HepG2 (cell line): Measurements from ENCODE around the gene CTCF.

Experiments used
- CHD4 ChIP-seq: fragments of 200-600 bp; sonication (generic); IDR thresholded peaks from 2 replicates; pipeline ENCODE4 v1.7.0; 2017; ENCODE audit warnings: mild to moderate bottlenecking, low read length, borderline replicate concordance
- FOSL1 ChIP-seq: sonication (generic); formaldehyde crosslinking; IDR thresholded peaks from 2 replicates; pipeline ENCODE4 v1.9.0; 2021; ENCODE audit warnings: missing genetic modification reagents, borderline replicate concordance
- TF ChIP-seq, protein P1 (sequence below): sonication (generic); formaldehyde crosslinking; IDR thresholded peaks from 2 replicates; pipeline ENCODE4 v1.5.0; 2020; ENCODE audit warnings: mild to moderate bottlenecking, missing genetic modification reagents, moderate library complexity

DNA sequence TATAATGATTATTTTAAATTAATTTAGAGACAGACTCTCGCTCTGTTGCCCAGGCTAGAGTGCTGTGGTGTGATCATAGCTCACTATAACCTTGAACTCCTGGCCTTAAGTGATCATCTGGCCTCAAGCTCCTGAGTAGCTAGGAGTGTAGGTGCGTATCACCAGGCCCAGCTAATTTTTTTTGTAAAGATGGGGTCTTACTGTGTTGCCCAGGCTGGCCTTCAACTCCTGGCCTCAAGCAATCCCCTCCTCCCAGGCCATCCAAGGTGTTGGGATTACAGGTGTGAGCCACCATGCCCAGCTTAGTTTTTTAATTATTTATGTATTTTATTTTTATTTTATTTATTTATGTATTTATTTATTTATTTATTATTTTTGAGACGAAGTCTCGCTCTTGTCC is 17.9 kb downstream of the CTCF start:
- TF ChIP-seq, protein P1, sequence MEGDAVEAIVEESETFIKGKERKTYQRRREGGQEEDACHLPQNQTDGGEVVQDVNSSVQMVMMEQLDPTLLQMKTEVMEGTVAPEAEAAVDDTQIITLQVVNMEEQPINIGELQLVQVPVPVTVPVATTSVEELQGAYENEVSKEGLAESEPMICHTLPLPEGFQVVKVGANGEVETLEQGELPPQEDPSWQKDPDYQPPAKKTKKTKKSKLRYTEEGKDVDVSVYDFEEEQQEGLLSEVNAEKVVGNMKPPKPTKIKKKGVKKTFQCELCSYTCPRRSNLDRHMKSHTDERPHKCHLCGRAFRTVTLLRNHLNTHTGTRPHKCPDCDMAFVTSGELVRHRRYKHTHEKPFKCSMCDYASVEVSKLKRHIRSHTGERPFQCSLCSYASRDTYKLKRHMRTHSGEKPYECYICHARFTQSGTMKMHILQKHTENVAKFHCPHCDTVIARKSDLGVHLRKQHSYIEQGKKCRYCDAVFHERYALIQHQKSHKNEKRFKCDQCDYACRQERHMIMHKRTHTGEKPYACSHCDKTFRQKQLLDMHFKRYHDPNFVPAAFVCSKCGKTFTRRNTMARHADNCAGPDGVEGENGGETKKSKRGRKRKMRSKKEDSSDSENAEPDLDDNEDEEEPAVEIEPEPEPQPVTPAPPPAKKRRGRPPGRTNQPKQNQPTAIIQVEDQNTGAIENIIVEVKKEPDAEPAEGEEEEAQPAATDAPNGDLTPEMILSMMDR (CRISPR knock-in tag), result no peak
- TF ChIP-seq CHD4 (no peak), FOSL1 (CRISPR knock-in tag) (no peak)
